GM19193 (cell line): Measurements from ENCODE around the gene RMND1.

Experiments used
- POLR2A ChIP-seq: IDR thresholded peaks from 4 replicates; pipeline ENCODE4 v1.6.1; 2011; ENCODE audit not compliant: insufficient read depth, insufficient read length; ENCODE audit errors: extremely low read depth

The RMND1 gene

GRCh38 chr6:151477726-151478125 is 25.8 kb upstream of the RMND1 start:
- no peak for TF ChIP-seq POLR2A

- no peak for TF ChIP-seq POLR2A
These were observed 24.0 kb upstream of the RMND1 start for GRCh38 chr6:151475653-151476523.

DNA sequence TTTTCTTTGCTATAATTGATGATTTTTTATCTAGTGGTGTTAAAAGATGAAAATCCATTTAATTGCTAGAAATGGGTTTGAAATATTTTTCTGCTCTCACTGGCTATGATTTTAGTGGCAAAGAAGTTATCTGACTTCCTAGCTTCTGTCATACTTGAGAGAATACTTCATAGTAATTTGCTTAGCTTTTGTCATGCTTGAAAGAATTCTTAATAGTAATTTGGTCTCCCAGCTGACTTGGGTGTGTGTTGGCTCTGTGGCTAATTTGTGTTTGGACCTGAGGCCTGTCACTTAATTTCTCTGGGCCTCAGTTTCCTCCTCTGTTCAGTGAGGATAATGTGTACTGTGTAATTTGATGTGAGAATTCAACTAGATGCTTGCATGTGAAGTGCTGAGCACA is 12.8 kb upstream of the RMND1 start:
- no peak for TF ChIP-seq POLR2A

- TF ChIP-seq POLR2A: no peak
These were observed 9.7 kb upstream of the RMND1 start for GRCh38 chr6:151461673-151462072.

DNA sequence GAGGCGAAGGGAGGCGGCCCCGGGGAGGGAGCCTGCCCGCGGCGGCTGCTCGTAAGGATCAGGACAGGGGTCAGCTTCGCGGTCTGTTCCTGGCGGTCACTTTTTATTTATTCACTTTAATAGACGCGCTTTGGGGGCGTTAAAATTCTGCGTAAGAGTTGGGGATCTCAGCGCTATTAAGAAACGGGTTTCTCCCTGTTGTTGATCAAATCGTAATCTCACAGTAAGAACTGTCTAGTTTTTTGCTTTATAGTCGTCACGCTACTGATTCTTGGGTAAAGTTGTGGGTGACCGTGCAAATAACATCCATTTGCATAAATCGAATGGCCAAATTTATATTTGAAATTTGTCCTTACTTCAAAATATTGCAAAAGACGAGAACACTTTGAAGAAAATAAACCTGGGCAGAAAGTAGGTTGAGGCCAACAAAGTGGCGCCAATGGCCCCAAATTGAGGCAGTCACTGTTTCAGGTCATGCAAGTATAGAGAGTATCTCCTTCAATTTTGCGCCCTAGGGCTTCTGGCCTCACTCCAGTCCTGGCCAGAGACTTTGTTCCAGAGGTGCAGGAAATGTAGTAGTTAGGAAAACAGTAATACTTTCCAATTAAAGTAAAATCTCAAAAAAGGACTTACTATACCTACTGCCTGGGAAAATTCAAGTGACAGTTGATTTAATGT is 963 bp upstream of the RMND1 start:
- TF ChIP-seq POLR2A: no peak

- TF ChIP-seq POLR2A: no peak
These were observed 443 bp downstream of the RMND1 start for GRCh38 chr6:151451417-151451949.

DNA sequence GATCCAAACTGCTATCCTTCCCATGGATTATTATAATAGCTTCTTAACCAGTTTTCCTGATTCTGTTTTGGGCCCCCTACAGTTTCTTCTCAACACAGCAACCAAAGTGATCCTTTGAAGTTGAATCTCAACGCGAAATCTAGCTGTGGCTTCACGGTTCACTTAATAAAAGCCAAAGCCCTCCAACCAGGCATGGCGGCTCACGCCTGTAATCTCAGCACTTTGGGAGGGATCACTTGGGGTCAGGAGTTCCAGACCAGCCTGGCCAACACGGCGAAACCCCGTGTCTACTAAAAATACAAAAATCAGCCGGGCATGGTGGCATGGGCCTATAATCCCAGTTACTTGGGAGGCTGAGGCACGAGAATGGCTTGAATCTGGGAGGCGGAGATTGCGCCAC is 3.3 kb downstream of the RMND1 start:
- no peak for TF ChIP-seq POLR2A

- TF ChIP-seq POLR2A: no peak
These were observed 4.7 kb downstream of the RMND1 start for GRCh38 chr6:151447237-151447636.

DNA sequence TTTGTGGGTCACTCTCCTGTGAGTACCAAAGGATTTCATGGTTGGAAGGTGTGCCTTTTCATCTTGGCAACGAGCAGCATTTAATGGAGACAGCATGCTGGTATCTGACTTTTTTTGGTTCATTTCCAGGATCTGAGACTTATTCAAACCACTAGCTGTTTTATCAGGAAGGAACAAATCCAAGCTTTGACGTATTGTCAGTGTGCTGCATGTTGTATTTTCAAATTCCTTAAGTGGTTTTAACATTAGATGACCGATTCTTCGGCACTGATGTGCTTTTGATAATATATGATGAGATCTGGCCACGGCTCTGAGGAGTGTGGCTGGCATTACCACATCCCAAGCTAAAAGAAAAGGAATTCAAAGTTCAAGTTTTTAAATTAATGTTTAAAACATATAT is 6.4 kb downstream of the RMND1 start:
- no peak for TF ChIP-seq POLR2A

GRCh38 chr6:151443911-151444621 is 7.9 kb downstream of the RMND1 start:
- TF ChIP-seq POLR2A: no peak

GRCh38 chr6:151443454-151443853 is 8.5 kb downstream of the RMND1 start:
- TF ChIP-seq POLR2A: no peak

- no peak for TF ChIP-seq POLR2A
These were observed 9.6 kb downstream of the RMND1 start for GRCh38 chr6:151442371-151442770.

- TF ChIP-seq POLR2A: no peak
These were observed 10.3 kb downstream of the RMND1 start for GRCh38 chr6:151441390-151442166.

GRCh38 chr6:151440930-151441329 is 11.0 kb downstream of the RMND1 start:
- TF ChIP-seq POLR2A: no peak
